Right renal pelvis (tissue), 4 donors: ENCODE measurements around the gene WDR35. TPM values are rescaled to one million over a fixed set of nuclear protein-coding genes. Genes with fewer than 3 reads are reported as not detected.
A peak's percentile ranks its signal among the peaks of the same experiment; 100 is the strongest.
"Not testable (repeated sequence)": the region's sequence is repeated elsewhere in the genome, so short reads cannot be mapped to it uniquely, and the experiment has no call there.

ENCODE experiments used
- DNase-seq, 4 donors: peaks; one replicate each; pipeline ENCODE4 v3.0.0-alpha.2; 2013; ENCODE audit warnings: low read depth in 4 of 4, low spot score in 3 of 4, missing footprints in 1 of 4
- polyA plus RNA-seq, 4 donors: library from polyadenylated mRNA; unstranded; fragments of 120-200 nt; gene quantifications; one replicate each; pipeline ENCODE4 v1.2.1, GENCODE V29; 2013; ENCODE audit not compliant: insufficient read length in 4 of 4

Gene WDR35
- polyA plus RNA-seq, 4 donors: 23.5 to 31.4 (median 29.0) TPM

- DNase-seq: no peak
These were observed 46.7 kb downstream of the WDR35 start for GRCh38 chr2:19943189-19943588.

GRCh38 chr2:19942199-19942598, 47.7 kb downstream of the WDR35 start:
- DNase-seq: no peak

- DNase-seq: peak in 3 of 4 donors; percentile 5 to 19 (median 8)
These were observed 52.9 kb downstream of the WDR35 start for GRCh38 chr2:19937004-19937403.

DNA sequence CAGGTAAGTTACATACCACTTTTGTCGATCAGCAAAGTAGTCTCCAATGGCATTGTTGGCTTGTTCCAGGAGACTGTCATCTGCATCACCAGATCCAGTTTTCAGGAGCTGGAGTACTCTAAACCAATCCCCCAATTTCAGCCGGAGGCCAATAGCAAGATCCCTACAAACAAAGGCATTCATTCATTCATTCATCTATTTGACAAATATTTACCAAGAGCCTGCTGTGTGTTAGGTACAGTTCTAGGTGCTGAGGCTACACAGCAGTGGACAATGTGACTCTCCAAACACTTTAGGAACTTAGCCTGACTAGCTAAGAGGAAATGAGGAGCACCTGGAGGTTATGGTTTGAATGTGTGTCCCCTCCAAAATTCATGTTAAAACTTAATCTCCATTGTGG, 53.7 kb downstream of the WDR35 start:
- no peak for DNase-seq

GRCh38 chr2:19933351-19933981, 56.4 kb downstream of the WDR35 start:
- DNase-seq: peak in 3 of 4 donors; percentile 4 to 34 (median 22)

GRCh38 chr2:19932928-19933327, 57.0 kb downstream of the WDR35 start:
- peak in 1 of 4 donors; percentile 3 for DNase-seq

DNA sequence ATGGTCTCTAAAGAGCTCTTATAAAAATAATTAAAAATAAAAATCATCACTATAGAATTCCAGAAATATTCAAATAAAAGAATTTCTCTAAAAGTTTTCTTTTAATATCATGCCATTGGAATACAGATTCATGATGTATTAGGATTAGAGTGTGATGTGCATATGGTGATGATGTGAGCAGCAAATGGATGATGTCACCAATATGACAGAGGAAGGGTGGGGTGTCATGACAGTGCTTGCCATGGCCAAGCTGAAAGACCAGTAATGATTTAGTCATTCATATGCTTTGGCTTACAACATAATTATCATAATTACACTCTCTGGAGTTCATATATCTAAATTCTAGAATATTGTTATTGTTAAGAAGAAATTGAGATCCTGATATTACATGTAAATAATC, 60.7 kb downstream of the WDR35 start:
- DNase-seq: no peak

- not testable (repeated sequence) for DNase-seq
These were observed 62.1 kb downstream of the WDR35 start for GRCh38 chr2:19927816-19928215.

DNA sequence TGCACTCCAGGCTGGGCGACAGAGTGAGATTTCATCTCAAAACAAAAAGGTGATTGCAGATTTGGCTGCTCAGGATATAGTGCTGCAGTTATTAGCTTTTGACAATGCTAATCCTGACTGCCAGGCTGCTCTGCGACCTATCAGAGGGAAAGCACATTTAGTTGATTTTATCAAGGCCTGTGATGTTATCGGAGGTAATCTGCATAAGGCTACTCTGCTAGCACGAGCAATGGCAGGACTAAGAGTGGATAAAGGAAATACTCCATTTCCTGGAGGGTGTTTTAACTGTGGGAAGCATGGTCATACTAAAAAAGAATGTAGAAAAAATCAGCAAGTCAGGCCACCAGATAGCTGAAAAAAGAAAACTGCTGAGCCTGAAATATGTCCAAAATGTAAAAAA, 65.4 kb downstream of the WDR35 start:
- not testable (repeated sequence) for DNase-seq

- not testable (repeated sequence) for DNase-seq
These were observed 67.7 kb downstream of the WDR35 start for GRCh38 chr2:19922188-19922587.

DNA sequence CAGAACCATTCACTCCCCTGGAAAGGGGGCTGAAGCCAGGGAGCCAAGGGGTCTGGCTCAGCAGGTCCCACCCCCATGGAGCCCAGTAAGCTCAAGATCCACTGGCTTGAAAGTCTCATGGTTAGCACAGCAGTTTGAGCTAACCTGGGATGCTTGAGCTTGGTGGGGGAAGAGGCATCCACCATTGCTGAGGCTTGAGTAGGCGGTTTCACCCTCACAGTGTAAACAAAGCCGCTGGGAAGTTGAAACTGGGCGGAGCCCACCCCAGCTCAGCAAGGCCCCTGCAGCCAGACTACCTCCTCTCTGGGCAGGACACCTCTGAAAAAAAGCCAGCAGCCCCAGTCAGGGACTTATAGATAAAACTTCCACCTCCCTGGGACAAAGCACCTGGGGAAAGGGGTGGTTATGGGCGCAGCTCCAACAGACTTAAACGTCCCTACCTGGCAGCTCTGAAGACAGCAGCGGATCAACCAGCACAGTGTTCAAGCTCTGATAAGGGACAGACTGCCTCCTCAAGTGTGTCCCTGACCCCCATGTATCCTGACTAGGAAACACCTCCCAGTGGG, 73.4 kb downstream of the WDR35 start:
- DNase-seq: no peak

DNA sequence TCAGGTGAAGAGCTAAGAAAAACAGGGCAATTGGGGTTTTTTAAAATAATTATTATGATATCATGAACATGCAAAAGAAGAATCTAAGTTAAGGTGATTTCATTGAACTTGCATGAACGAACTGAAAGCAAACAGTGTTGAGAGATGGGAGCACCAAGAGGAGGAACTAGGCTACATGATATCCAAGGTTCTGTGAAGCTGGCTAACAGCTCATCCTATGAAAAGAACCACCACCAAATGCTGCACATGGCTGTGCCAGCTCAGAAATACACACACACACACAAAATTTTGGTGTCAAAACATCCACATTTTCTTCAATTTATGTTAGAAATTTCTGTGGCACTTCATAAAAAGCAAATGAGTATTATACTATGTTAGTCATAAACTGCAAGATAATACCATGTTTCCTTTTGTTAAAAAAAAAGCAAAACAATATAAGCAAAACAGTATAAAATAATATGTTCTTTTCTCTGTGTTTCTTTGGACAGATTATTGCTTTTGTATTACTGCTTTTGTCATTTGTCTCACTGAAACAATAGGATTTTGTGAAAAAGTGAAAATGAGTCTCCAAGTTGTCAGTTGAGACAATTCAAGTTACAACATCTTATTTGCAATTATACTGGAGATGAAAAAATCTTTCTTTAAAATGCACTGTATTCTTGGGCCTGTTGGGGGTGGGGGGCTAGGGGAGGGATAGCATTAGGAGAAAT, 75.5 kb downstream of the WDR35 start:
- DNase-seq: no peak

GRCh38 chr2:19911808-19912509, 77.9 kb downstream of the WDR35 start:
- no peak for DNase-seq

DNA sequence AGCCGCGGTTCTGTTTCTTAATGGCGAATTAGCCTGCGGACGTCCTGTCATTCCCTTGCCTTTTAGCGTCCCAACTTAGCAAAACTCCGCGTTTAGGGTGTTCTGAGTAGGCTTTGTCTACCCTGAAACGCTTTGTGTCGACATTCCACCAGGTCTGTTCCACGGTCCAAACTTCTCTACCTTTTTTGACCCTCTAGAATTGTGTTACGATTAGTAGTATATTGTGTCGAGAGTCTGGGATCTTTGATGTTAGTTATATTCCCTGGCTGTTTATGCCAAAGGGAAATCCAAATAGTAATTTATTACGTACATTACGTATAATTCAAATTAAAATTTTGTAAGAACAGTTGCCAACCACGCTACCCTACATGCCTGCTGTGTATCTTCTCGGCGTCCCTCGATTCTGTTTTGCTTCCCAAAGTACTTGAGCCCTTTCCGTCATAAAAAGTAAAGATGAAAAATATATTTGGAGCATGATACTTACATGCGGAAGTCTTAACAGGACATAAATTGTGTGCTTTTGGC, 87.6 kb downstream of the WDR35 start:
- peak in 2 of 4 donors; percentile 20 to 25 for DNase-seq

DNA sequence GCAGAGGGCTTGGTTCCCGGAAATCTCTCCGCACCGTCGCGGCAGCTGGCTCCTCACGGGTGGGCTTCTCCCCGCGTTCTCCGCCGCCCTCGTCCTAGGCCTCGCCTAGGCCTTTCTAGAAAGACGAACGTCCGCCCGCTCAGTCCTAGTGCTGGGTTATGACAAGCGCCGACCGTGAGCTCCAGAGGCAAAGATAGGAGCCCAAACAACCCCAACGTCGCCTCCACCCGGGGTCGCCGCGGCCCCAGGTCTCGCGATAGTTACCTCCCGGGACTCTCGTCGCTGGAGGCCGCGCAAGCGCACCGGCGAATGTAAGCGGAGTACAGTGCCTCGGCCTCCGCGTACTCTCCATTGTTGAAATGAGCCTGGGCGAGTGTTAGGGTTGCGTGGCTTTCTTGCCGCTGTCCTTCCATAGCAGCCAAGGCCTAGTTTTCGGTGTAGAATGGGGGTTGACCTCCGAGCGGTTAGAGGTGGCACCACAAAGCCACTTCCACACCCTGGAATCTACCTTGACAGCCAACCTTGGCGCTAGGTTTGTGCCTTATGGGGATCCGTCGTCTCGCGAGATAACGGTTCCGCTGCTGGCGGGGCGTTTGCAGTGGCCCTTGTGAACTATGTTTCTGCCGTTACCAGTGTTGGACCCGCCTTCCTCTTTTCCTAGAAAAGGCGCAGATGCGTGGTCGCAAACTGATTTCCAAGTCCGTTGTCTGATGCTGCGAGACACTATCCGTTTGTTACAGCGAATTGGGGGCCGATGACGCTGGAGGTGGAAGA, 88.3 kb downstream of the WDR35 start, which contains the start of gene TTC32:
Gene TTC32 (minus strand): TSS at position 542 of the 774 bp plus-strand sequence. CDS start 129 bp downstream, at position 413.
- DNase-seq: peak; percentile 90 to 100 (median 92)

DNA sequence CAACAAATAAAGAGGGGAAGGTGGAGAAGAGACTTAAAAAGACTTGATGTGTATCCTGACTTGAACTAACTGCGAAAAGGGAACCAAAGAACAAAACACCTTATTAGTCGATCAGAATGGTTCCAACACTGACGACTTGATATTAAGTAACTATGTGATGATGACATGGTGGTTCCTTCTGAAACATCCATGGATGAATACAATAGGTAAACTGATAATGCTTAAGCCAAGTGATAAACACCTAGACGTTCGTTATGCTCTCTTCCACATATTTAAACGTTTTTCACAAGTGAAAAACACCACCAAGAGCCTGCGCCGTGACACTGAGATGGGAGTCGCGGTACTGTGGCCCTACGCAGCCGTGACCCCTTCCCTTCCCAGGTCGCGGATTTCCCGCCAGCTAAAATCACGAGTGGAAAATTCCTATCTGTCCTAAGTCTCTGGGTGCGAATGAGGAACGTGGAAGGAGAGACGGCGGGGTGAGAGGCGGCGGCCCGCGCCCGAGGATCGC, 88.9 kb downstream of the WDR35 start:
- DNase-seq: peak in 3 of 4 donors; percentile 8 to 18 (median 12)

GRCh38 chr2:19899985-19900930, 89.6 kb downstream of the WDR35 start:
- DNase-seq: peak in 1 of 4 donors; percentile 4

DNA sequence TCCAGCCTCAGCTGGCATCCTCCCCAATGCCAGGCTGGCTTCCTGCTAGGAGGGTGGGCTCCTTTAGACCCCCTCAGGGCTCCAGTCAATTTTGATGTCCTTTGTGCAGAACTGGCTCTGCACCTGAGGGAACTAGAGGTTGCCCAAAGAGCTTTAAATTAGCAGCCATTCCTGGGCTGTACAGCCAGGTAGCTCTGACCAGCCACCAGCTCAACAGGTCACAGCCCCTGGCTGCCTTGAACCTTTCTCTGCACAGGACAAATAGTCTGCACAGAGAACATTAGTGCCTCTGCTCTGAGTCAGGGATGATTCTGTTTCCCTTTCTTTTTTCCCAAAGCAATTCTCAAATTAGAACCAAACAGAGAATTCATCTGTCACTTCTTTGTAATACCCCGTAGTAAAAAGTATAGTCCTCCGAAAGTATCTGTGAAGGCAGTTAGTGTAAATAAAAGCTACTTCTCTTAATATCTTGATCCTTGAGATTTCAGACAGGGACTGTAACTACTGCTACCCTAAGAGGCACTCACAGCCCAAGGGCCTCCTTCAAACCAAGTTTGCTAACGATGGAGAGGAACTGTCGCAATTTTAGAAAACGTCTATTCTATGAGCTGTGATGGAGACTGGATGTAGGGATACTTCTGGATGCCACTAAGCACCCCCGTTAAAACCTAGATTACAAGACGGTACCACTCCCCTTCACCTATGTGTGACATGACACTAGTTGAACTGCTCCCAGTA, 91.1 kb downstream of the WDR35 start:
- DNase-seq: no peak
